Astrocyte of the spinal cord (primary cell): Measurements from ENCODE around the gene JDP2.

ENCODE experiments used
- DNase-seq: peaks from one replicate; pipeline ENCODE4 v3.0.0; 2011; ENCODE audit warnings: low read depth, low spot score
- H3K4me3 ChIP-seq: 2 replicates; pipeline ENCODE4 v1.5.1; 2011; ENCODE audit warnings: low read depth, mild to moderate bottlenecking, low read length, moderate library complexity
- CTCF ChIP-seq: IDR thresholded peaks from 2 replicates; pipeline ENCODE4 v1.5.1; 2012; ENCODE audit warnings: low read depth, mild to moderate bottlenecking, low read length, inconsistent platforms
- in situ Hi-C: cut with HindIII; loops from 2 replicates; pipeline ENCODE4 v1.10.0; 2017; ENCODE audit warnings: low sequenced_read_pairs

JDP2 gene

GRCh38 chr14:75389679-75390078 lies 38.1 kb upstream of the JDP2 start:
- no peak overlapping the region for H3K4me3 ChIP-seq
- no peak for TF ChIP-seq CTCF
- in situ Hi-C loops: no loop called here
- DNase-seq: peak; percentile 2

GRCh38 chr14:75390183-75390582 lies 37.6 kb upstream of the JDP2 start:
- no peak overlapping the region for H3K4me3 ChIP-seq
- no peak for TF ChIP-seq CTCF
- in situ Hi-C loops: no loop called here
- no peak for DNase-seq

- no peak for DNase-seq
- no peak for TF ChIP-seq CTCF
- no peak overlapping the region for H3K4me3 ChIP-seq
- in situ Hi-C loops: no loop called here
These were observed 35.9 kb upstream of the JDP2 start for GRCh38 chr14:75391953-75392352.

GRCh38 chr14:75392686-75393641 lies 34.9 kb upstream of the JDP2 start:
- DNase-seq: no peak
- in situ Hi-C loops: no loop called here
- H3K4me3 ChIP-seq: no peak overlapping the region
- no peak for TF ChIP-seq CTCF

GRCh38 chr14:75393794-75394193 lies 34.0 kb upstream of the JDP2 start:
- in situ Hi-C loops: no loop called here
- H3K4me3 ChIP-seq: no peak overlapping the region
- TF ChIP-seq CTCF: no peak
- no peak for DNase-seq

- in situ Hi-C loops: no loop called here
- no peak for TF ChIP-seq CTCF
- H3K4me3 ChIP-seq: no peak overlapping the region
- no peak for DNase-seq
These were observed 32.0 kb upstream of the JDP2 start for GRCh38 chr14:75395862-75396261.
